GM12878 (cell line): ENCODE measurements around the gene SLC39A5. TPM values are rescaled to one million over a fixed set of nuclear protein-coding genes. Genes with fewer than 3 reads are reported as not detected.

Experiments used
- ATF2 ChIP-seq: IDR thresholded peaks from 2 replicates; pipeline ENCODE4 v1.6.1; 2012; ENCODE audit warnings: low read length, inconsistent platforms
- CEBPB ChIP-seq, 2 experiments: fragments of 150-350 bp in 1 of 2; IDR thresholded peaks; 2 replicates each; pipeline ENCODE4 v1.6.1; 2012 to 2014; ENCODE audit warnings: low read depth in 2 of 2, low read length in 2 of 2, borderline replicate concordance in 1 of 2, inconsistent platforms in 1 of 2
- CHD2 ChIP-seq: IDR thresholded peaks from 2 replicates; pipeline ENCODE4 v1.6.1; 2011; ENCODE audit warnings: low read depth, low read length, improper control_type of control experiment, borderline replicate concordance
- E4F1 ChIP-seq: fragments of 450-650 bp; IDR thresholded peaks from 2 replicates; pipeline ENCODE4 v1.6.1; 2018; ENCODE audit warnings: borderline replicate concordance, mild to moderate bottlenecking; ENCODE audit not compliant: partially characterized antibody
- ELK1 ChIP-seq: IDR thresholded peaks from 2 replicates; pipeline ENCODE4 v1.6.1; 2012; ENCODE audit warnings: low read depth, low read length, improper control_type of control experiment
- FOXM1 ChIP-seq: IDR thresholded peaks from 2 replicates; pipeline ENCODE4 v1.6.1; 2012; ENCODE audit warnings: low read depth, mild to moderate bottlenecking, inconsistent platforms, low read length, moderate library complexity
- HDGF ChIP-seq: fragments of 450-650 bp; IDR thresholded peaks from 2 replicates; pipeline ENCODE4 v1.6.1; 2016; ENCODE audit warnings: antibody characterized with exemption
- KLF5 ChIP-seq: fragments of 450-650 bp; IDR thresholded peaks from 2 replicates; pipeline ENCODE4 v1.6.1; 2014; ENCODE audit warnings: mild to moderate bottlenecking; ENCODE audit not compliant: partially characterized antibody
- MAX ChIP-seq: IDR thresholded peaks from 2 replicates; pipeline ENCODE4 v1.6.1; 2012; ENCODE audit warnings: low read depth, low read length, improper control_type of control experiment
- MEF2A ChIP-seq: IDR thresholded peaks from 2 replicates; pipeline ENCODE4 v1.6.1; 2011; ENCODE audit warnings: low read depth, mild to moderate bottlenecking, low read length, moderate library complexity; ENCODE audit not compliant: insufficient read depth
- RAD21 ChIP-seq: IDR thresholded peaks from 2 replicates; pipeline ENCODE4 v1.6.1; 2011; ENCODE audit warnings: mild to moderate bottlenecking, low read depth, low read length, moderate library complexity; ENCODE audit not compliant: insufficient read depth
- RB1 ChIP-seq: fragments of 450-650 bp; formaldehyde crosslinking; IDR thresholded peaks from 2 replicates; pipeline ENCODE4 v1.6.1; 2017; ENCODE audit warnings: mild to moderate bottlenecking, borderline replicate concordance
- REST ChIP-seq: IDR thresholded peaks from 2 replicates; pipeline ENCODE4 v1.6.1; 2012; ENCODE audit warnings: mild to moderate bottlenecking, low read depth, low read length
- SMAD5 ChIP-seq: IDR thresholded peaks from 2 replicates; pipeline ENCODE4 v1.6.1; 2016; ENCODE audit warnings: antibody characterized with exemption, low read depth
- SMC3 ChIP-seq: IDR thresholded peaks from 2 replicates; pipeline ENCODE4 v1.6.1; 2011; ENCODE audit warnings: low read length, improper control_type of control experiment, borderline replicate concordance
- SP1 ChIP-seq: IDR thresholded peaks from one replicate; pipeline ENCODE4 v1.6.1; 2011; ENCODE audit warnings: low read depth, low read length
- ZNF207 ChIP-seq: fragments of 450-650 bp; IDR thresholded peaks from 2 replicates; pipeline ENCODE4 v1.6.1; 2014; ENCODE audit warnings: antibody characterized with exemption, mild to moderate bottlenecking, borderline replicate concordance
- ZZZ3 ChIP-seq: IDR thresholded peaks from 2 replicates; pipeline ENCODE4 v1.6.1; 2011; ENCODE audit warnings: low read depth; ENCODE audit not compliant: control insufficient read depth, insufficient read length
- polyA plus RNA-seq, 11 experiments: library from polyadenylated mRNA; depleted of rRNA in 4 of 11; unstranded in 6 of 11; stranded (reverse) in 5 of 11; fragments of >200 nt; fragmentation: Nextera tagmentation in 4 of 11; fragmentation: Illumina TruSeq in 1 of 11; extraction: Ambion mirVana in 4 of 11; extraction: Trizol in 1 of 11; gene quantifications; 1 replicate in 1 of 11; 2 replicates in 10 of 11; pipeline versions ENCODE4 v1.2.1 to v1.2.3, GENCODE V29; 2011 to 2016; ENCODE audit warnings: inconsistent platforms in 2 of 11, missing spikeins in 2 of 11, low read depth in 1 of 11
- total RNA-seq, 4 experiments: library from RNA; depleted of rRNA in 3 of 4; stranded (reverse); fragments of >200 nt in 3 of 4; fragmentation: Illumina TruSeq in 1 of 4; extraction: Trizol in 1 of 4; gene quantifications; 2 replicates each; pipeline versions ENCODE4 v1.2.1 to v1.2.3, GENCODE V29; 2013 to 2021

Gene SLC39A5
- total and polyA plus RNA-seq, 10 of the 15 experiments (the other 5 are each of a cell fraction or from before 2014, with no cell fraction given): 0.15 to 0.56 (median 0.15) TPM; not detected in 7

GRCh38 chr12:56224102-56224701, 5.6 kb upstream of the SLC39A5 start, which contains the start of gene NABP2 (continued):
- TF ChIP-seq CEBPB (IDR thresholded peaks at IDR 0.05; ENCODE audit: borderline replicate concordance in 1 of 2, low read depth in 2 of 2, low read length in 2 of 2): no peak
- TF ChIP-seq FOXM1: peak; percentile 73; the same call in 1 of the 2 replicates
- TF ChIP-seq KLF5: peak; percentile 73
- peak; percentile 53 for TF ChIP-seq SMC3
- no peak for TF ChIP-seq SMAD5
- no peak; the same call in 1 of the 2 replicates for TF ChIP-seq MAX
- TF ChIP-seq ZZZ3: no peak
- TF ChIP-seq HDGF: 0 out of 2 replicates have a peak, but pooled peaks have one; percentile 38
- TF ChIP-seq E4F1: peak; percentile 84
- peak; percentile 93 for TF ChIP-seq SP1
- TF ChIP-seq CHD2: peak; percentile 87
- TF ChIP-seq ATF2: no peak
- TF ChIP-seq ZNF207: 0 out of 2 replicates have a peak, but pooled peaks have one; percentile 66
- 0 out of 2 replicates have a peak, but pooled peaks have one; percentile 18 for TF ChIP-seq MEF2A
- TF ChIP-seq RB1: peak; percentile 97
- no peak for TF ChIP-seq REST
- TF ChIP-seq ELK1: peak; percentile 69; the same call in 1 of the 2 replicates
- TF ChIP-seq RAD21: peak; percentile 49; the same call in 1 of the 2 replicates
